ENCODE data around the gene ZNF22.

Gene ZNF22

GRCh38 chr10:44977287-44978212 lies 23.2 kb upstream of the ZNF22 start:
- Histone ChIP-seq H3K79me2 (ENCODE audit: control insufficient read depth, insufficient read depth, low read length) (no peaks in the 10 kb centered on the region), H2BK120ac (ENCODE audit: low read depth, low read length) (no peak overlapping the region), H3K4me1 (ENCODE audit: control insufficient read depth, low read depth, low read length) (peaks cover 17% of the 10 kb centered on the region), H2AK5ac (ENCODE audit: low read length) (no peak overlapping the region), H3K36me3 (ENCODE audit: control insufficient read depth, insufficient read depth, low read length) (no peaks in the 10 kb centered on the region), H2BK5ac (ENCODE audit: low read length) (no peak overlapping the region), H3K23ac (ENCODE audit: low read length) (no peak overlapping the region), H3K4me3 (ENCODE audit: low read length) (no peak overlapping the region), H3K4ac (ENCODE audit: low read depth, low read length) (peak overlapping the region; percentile 42), H3K9ac (ENCODE audit: low read length) (no peak overlapping the region), H4K5ac (ENCODE audit: low read length) (no peak overlapping the region), H3K27ac (ENCODE audit: low read depth, low read length) (no peak overlapping the region), H3K79me1 (ENCODE audit: low read length) (no peaks in the 10 kb centered on the region), H3K4me2 (ENCODE audit: low read length) (no peak overlapping the region), H3K56ac (ENCODE audit: low read length) (no peak overlapping the region), H3K27me3 (ENCODE audit: insufficient read depth, low read length, poor library complexity) (no peaks in the 10 kb centered on the region), H4K8ac (ENCODE audit: low read depth, low read length) (no peak overlapping the region), H3K18ac (ENCODE audit: low read length) (no peak overlapping the region), H2BK15ac (replicated peaks; ENCODE audit: low read depth) (no peak overlapping the region)
- WGBS (ENCODE audit: extremely low coverage, insufficient coverage, low lambda C conversion rate), result no CpG with 5 or more reads among the region's 25 CpGs
- DNase-seq, result no peak

GRCh38 chr10:44978213-44978569 lies 22.5 kb upstream of the ZNF22 start:
- H3K9ac ChIP-seq (ENCODE audit: low read length), result no peak overlapping the region
- H3K79me2 ChIP-seq (ENCODE audit: control insufficient read depth, insufficient read depth, low read length), result no peaks in the 10 kb centered on the region
- H3K4me3 ChIP-seq (ENCODE audit: low read length), result no peak overlapping the region
- no peak overlapping the region for H2BK15ac ChIP-seq (replicated peaks; ENCODE audit: low read depth)
- no peak overlapping the region for H2AK5ac ChIP-seq (ENCODE audit: low read length)
- no peak overlapping the region for H4K8ac ChIP-seq (ENCODE audit: low read depth, low read length)
- H3K56ac ChIP-seq (ENCODE audit: low read length), result no peak overlapping the region
- no peak overlapping the region for H3K27ac ChIP-seq (ENCODE audit: low read depth, low read length)
- no peak overlapping the region for H4K5ac ChIP-seq (ENCODE audit: low read length)
- H3K4me1 ChIP-seq (ENCODE audit: control insufficient read depth, low read depth, low read length), result peaks cover 15% of the 10 kb centered on the region
- H3K18ac ChIP-seq (ENCODE audit: low read length), result peak overlapping the region; percentile 47
- H3K27me3 ChIP-seq (ENCODE audit: insufficient read depth, low read length, poor library complexity), result no peaks in the 10 kb centered on the region
- DNase-seq, result no peak
- H3K79me1 ChIP-seq (ENCODE audit: low read length), result no peaks in the 10 kb centered on the region
- H3K36me3 ChIP-seq (ENCODE audit: control insufficient read depth, insufficient read depth, low read length), result no peaks in the 10 kb centered on the region
- H2BK5ac ChIP-seq (ENCODE audit: low read length), result no peak overlapping the region
- no peak overlapping the region for H2BK120ac ChIP-seq (ENCODE audit: low read depth, low read length)
- no peak overlapping the region for H3K23ac ChIP-seq (ENCODE audit: low read length)
- H3K4me2 ChIP-seq (ENCODE audit: low read length), result no peak overlapping the region
- no CpG with 5 or more reads among the region's 4 CpGs for WGBS (ENCODE audit: extremely low coverage, insufficient coverage, low lambda C conversion rate)
- no peak overlapping the region for H3K4ac ChIP-seq (ENCODE audit: low read depth, low read length)

GRCh38 chr10:44978570-44979280 lies 22.0 kb upstream of the ZNF22 start, which contains the start of gene DEPP1:
DEPP1 (minus strand) TSS chr10:44978809; CDS start chr10:44978030, 779 bp downstream.
- H3K4ac ChIP-seq (ENCODE audit: low read depth, low read length), result peak within 1 kb of the TSS; percentile 42
- peak; percentile 94 for DNase-seq
- peak within 1 kb of the TSS; percentile 14 for H3K9ac ChIP-seq (ENCODE audit: low read length)
- H3K27ac ChIP-seq (ENCODE audit: low read depth, low read length), result no peak within 1 kb of the TSS
- peaks cover 12% of the 10 kb centered on the region for H3K4me1 ChIP-seq (ENCODE audit: control insufficient read depth, low read depth, low read length)
- no peaks in the 10 kb centered on the region for H3K79me2 ChIP-seq (ENCODE audit: control insufficient read depth, insufficient read depth, low read length)
- no peak within 1 kb of the TSS for H3K4me3 ChIP-seq (ENCODE audit: low read length)
- H3K4me2 ChIP-seq (ENCODE audit: low read length), result no peak within 1 kb of the TSS
- peak within 1 kb of the TSS; percentile 75 for H3K23ac ChIP-seq (ENCODE audit: low read length)
- no peaks in the 10 kb centered on the region for H3K36me3 ChIP-seq (ENCODE audit: control insufficient read depth, insufficient read depth, low read length)
- no CpG with 5 or more reads among the region's 12 CpGs for WGBS (ENCODE audit: extremely low coverage, insufficient coverage, low lambda C conversion rate)
- no peak within 1 kb of the TSS for H2BK5ac ChIP-seq (ENCODE audit: low read length)
- H3K27me3 ChIP-seq (ENCODE audit: insufficient read depth, low read length, poor library complexity), result no peaks in the 10 kb centered on the region
- no peak within 1 kb of the TSS for H2BK15ac ChIP-seq (replicated peaks; ENCODE audit: low read depth)
- peak within 1 kb of the TSS; percentile 76 for H3K56ac ChIP-seq (ENCODE audit: low read length)
- H4K8ac ChIP-seq (ENCODE audit: low read depth, low read length), result no peak within 1 kb of the TSS
- no peak within 1 kb of the TSS for H2BK120ac ChIP-seq (ENCODE audit: low read depth, low read length)
- no peaks in the 10 kb centered on the region for H3K79me1 ChIP-seq (ENCODE audit: low read length)
- H3K18ac ChIP-seq (ENCODE audit: low read length), result peak within 1 kb of the TSS; percentile 47
- peak within 1 kb of the TSS; percentile 33 for H2AK5ac ChIP-seq (ENCODE audit: low read length)
- no peak within 1 kb of the TSS for H4K5ac ChIP-seq (ENCODE audit: low read length)

- peak overlapping the region; percentile 33 for H2AK5ac ChIP-seq (ENCODE audit: low read length)
- H3K56ac ChIP-seq (ENCODE audit: low read length), result peak overlapping the region; percentile 76
- no peak overlapping the region for H4K5ac ChIP-seq (ENCODE audit: low read length)
- H2BK15ac ChIP-seq (replicated peaks; ENCODE audit: low read depth), result no peak overlapping the region
- peak overlapping the region; percentile 14 for H3K9ac ChIP-seq (ENCODE audit: low read length)
- DNase-seq, result no peak
- no CpG with 5 or more reads among the region's 13 CpGs for WGBS (ENCODE audit: extremely low coverage, insufficient coverage, low lambda C conversion rate)
- no peaks in the 10 kb centered on the region for H3K79me1 ChIP-seq (ENCODE audit: low read length)
- peaks cover 8% of the 10 kb centered on the region for H3K4me1 ChIP-seq (ENCODE audit: control insufficient read depth, low read depth, low read length)
- no peak overlapping the region for H2BK120ac ChIP-seq (ENCODE audit: low read depth, low read length)
- no peak overlapping the region for H3K27ac ChIP-seq (ENCODE audit: low read depth, low read length)
- no peak overlapping the region for H3K18ac ChIP-seq (ENCODE audit: low read length)
- no peaks in the 10 kb centered on the region for H3K36me3 ChIP-seq (ENCODE audit: control insufficient read depth, insufficient read depth, low read length)
- H3K4me2 ChIP-seq (ENCODE audit: low read length), result no peak overlapping the region
- no peak overlapping the region for H4K8ac ChIP-seq (ENCODE audit: low read depth, low read length)
- no peaks in the 10 kb centered on the region for H3K79me2 ChIP-seq (ENCODE audit: control insufficient read depth, insufficient read depth, low read length)
- no peak overlapping the region for H2BK5ac ChIP-seq (ENCODE audit: low read length)
- H3K4ac ChIP-seq (ENCODE audit: low read depth, low read length), result no peak overlapping the region
- no peaks in the 10 kb centered on the region for H3K27me3 ChIP-seq (ENCODE audit: insufficient read depth, low read length, poor library complexity)
- H3K4me3 ChIP-seq (ENCODE audit: low read length), result no peak overlapping the region
- H3K23ac ChIP-seq (ENCODE audit: low read length), result peak overlapping the region; percentile 75
Observed at GRCh38 chr10:44979281-44980191, 21.2 kb upstream of the ZNF22 start.

GRCh38 chr10:44980309-44981171 lies 20.2 kb upstream of the ZNF22 start:
- Histone ChIP-seq H3K79me1 (ENCODE audit: low read length) (no peaks in the 10 kb centered on the region), H2AK5ac (ENCODE audit: low read length) (no peak overlapping the region), H3K18ac (ENCODE audit: low read length) (no peak overlapping the region), H4K5ac (ENCODE audit: low read length) (no peak overlapping the region), H3K36me3 (ENCODE audit: control insufficient read depth, insufficient read depth, low read length) (no peaks in the 10 kb centered on the region), H3K4ac (ENCODE audit: low read depth, low read length) (no peak overlapping the region), H3K4me1 (ENCODE audit: control insufficient read depth, low read depth, low read length) (peaks cover 7% of the 10 kb centered on the region), H2BK5ac (ENCODE audit: low read length) (no peak overlapping the region), H3K4me3 (ENCODE audit: low read length) (no peak overlapping the region), H3K9ac (ENCODE audit: low read length) (no peak overlapping the region), H3K79me2 (ENCODE audit: control insufficient read depth, insufficient read depth, low read length) (no peaks in the 10 kb centered on the region), H3K23ac (ENCODE audit: low read length) (no peak overlapping the region), H4K8ac (ENCODE audit: low read depth, low read length) (no peak overlapping the region), H2BK120ac (ENCODE audit: low read depth, low read length) (no peak overlapping the region), H3K4me2 (ENCODE audit: low read length) (no peak overlapping the region), H3K27ac (ENCODE audit: low read depth, low read length) (no peak overlapping the region), H2BK15ac (replicated peaks; ENCODE audit: low read depth) (no peak overlapping the region), H3K56ac (ENCODE audit: low read length) (no peak overlapping the region), H3K27me3 (ENCODE audit: insufficient read depth, low read length, poor library complexity) (no peaks in the 10 kb centered on the region)
- WGBS (ENCODE audit: extremely low coverage, insufficient coverage, low lambda C conversion rate), result no CpG with 5 or more reads among the region's 14 CpGs
- DNase-seq, result no peak
